ENCODE results near the gene DENND5B.

- TF ChIP-seq, protein P1, sequence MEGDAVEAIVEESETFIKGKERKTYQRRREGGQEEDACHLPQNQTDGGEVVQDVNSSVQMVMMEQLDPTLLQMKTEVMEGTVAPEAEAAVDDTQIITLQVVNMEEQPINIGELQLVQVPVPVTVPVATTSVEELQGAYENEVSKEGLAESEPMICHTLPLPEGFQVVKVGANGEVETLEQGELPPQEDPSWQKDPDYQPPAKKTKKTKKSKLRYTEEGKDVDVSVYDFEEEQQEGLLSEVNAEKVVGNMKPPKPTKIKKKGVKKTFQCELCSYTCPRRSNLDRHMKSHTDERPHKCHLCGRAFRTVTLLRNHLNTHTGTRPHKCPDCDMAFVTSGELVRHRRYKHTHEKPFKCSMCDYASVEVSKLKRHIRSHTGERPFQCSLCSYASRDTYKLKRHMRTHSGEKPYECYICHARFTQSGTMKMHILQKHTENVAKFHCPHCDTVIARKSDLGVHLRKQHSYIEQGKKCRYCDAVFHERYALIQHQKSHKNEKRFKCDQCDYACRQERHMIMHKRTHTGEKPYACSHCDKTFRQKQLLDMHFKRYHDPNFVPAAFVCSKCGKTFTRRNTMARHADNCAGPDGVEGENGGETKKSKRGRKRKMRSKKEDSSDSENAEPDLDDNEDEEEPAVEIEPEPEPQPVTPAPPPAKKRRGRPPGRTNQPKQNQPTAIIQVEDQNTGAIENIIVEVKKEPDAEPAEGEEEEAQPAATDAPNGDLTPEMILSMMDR (IDR thresholded peaks at IDR 0.05), result no peak
- TF ChIP-seq POLR2AphosphoS5 (IDR thresholded peaks at IDR 0.05), result no peak
These were observed 33.2 kb downstream of the DENND5B start for GRCh38 chr12:31557707-31558106.
